DOHH2 (cell line): ENCODE measurements around the gene SDHA.

Source experiments
- EZH2phosphoT487 ChIP-seq: fragments of 200-600 bp; sonication (generic); IDR thresholded peaks from 2 replicates; pipeline ENCODE4 v1.6.1; 2017; ENCODE audit warnings: borderline replicate concordance, mild to moderate bottlenecking, antibody characterized with exemption, low read length, moderate library complexity, mixed read lengths
- TF ChIP-seq, protein P1 (sequence below): fragments of 200-600 bp; sonication (generic); IDR thresholded peaks from one replicate; pipeline ENCODE4 v1.5.1; 2014; ENCODE audit warnings: antibody characterized with exemption, mild to moderate bottlenecking, low read depth, low read length; ENCODE audit not compliant: poor library complexity, severe bottlenecking

DNA sequence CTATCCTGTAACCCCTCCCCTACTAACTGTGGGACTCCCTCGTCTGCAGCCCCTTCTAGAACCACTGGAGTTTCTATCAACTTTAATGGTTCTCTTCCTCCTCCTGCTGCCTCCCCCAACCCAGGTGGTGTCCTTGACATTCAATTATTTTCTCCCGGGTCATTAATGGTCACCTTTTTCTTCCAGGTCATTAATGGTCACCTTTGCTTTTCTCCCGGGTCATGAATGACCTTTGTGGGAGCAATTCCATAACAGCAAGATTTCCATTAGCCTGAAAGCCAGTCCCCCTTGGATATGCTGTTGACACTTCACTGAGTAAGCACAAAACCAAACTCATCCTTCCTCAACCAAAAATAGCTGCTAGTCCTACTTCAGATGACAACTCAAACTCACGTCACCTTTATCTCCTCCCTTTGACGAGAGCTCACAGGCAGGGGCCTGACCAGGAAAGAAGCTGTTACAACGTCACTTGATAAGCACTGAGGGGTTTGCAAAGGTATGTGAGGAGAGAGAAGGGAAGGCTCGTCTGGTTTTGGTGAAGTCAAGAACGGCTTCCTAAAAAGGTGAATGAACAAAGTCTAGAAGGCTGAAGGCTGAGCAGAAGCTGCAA lies 11.1 kb upstream of the SDHA start:
- TF ChIP-seq, protein P1, sequence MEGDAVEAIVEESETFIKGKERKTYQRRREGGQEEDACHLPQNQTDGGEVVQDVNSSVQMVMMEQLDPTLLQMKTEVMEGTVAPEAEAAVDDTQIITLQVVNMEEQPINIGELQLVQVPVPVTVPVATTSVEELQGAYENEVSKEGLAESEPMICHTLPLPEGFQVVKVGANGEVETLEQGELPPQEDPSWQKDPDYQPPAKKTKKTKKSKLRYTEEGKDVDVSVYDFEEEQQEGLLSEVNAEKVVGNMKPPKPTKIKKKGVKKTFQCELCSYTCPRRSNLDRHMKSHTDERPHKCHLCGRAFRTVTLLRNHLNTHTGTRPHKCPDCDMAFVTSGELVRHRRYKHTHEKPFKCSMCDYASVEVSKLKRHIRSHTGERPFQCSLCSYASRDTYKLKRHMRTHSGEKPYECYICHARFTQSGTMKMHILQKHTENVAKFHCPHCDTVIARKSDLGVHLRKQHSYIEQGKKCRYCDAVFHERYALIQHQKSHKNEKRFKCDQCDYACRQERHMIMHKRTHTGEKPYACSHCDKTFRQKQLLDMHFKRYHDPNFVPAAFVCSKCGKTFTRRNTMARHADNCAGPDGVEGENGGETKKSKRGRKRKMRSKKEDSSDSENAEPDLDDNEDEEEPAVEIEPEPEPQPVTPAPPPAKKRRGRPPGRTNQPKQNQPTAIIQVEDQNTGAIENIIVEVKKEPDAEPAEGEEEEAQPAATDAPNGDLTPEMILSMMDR, result no peak
- TF ChIP-seq EZH2phosphoT487, result no peak
